Activated T-cell treated with anti-CD3 and anti-CD28 coated beads, Interleukin-2, amount 50 U/mL, for 1 hour (primary cell): ENCODE results near the gene SLC25A39.
"Not testable (repeated sequence)": the region's sequence is repeated elsewhere in the genome, so short reads cannot be mapped to it uniquely, and the experiment has no call there.

Source experiments
- DNase-seq: peaks from one replicate; pipeline ENCODE4 v3.0.0-alpha.2; 2020

SLC25A39 gene

GRCh38 chr17:44324571-44325275 is at the start of gene SLC25A39:
TSS of gene SLC25A39 (minus strand) at chr17:44324823. CDS start at chr17:44323562, 1,261 bp downstream.
- peak; percentile 99 for DNase-seq

GRCh38 chr17:44372036-44372435 is 47.4 kb upstream of the SLC25A39 start:
- DNase-seq = no peak

- not testable (repeated sequence) for DNase-seq
Observed at GRCh38 chr17:44369414-44370023, 44.9 kb upstream of the SLC25A39 start.

- not testable (repeated sequence) for DNase-seq
Observed at GRCh38 chr17:44368391-44369243, 44.0 kb upstream of the SLC25A39 start.

GRCh38 chr17:44367231-44367979 is 42.8 kb upstream of the SLC25A39 start:
- no peak for DNase-seq

- not testable (repeated sequence) for DNase-seq
Observed at GRCh38 chr17:44365051-44365450, 40.4 kb upstream of the SLC25A39 start.

- DNase-seq = peak; percentile 80
Observed at GRCh38 chr17:44363613-44364159, 39.1 kb upstream of the SLC25A39 start, which contains the start of gene FAM171A2. TSS of gene FAM171A2 (minus strand) at chr17:44363853. CDS start at chr17:44363714, 139 bp downstream.

- no peak for DNase-seq
Observed at GRCh38 chr17:44362949-44363612, 38.5 kb upstream of the SLC25A39 start.

- DNase-seq = no peak
Observed at GRCh38 chr17:44362459-44362948, 37.9 kb upstream of the SLC25A39 start.

- DNase-seq = no peak
Observed at GRCh38 chr17:44361292-44362260, 37.0 kb upstream of the SLC25A39 start.

GRCh38 chr17:44360826-44361225 is 36.2 kb upstream of the SLC25A39 start:
- DNase-seq = no peak

- no peak for DNase-seq
Observed at GRCh38 chr17:44360144-44360533, 35.5 kb upstream of the SLC25A39 start.

GRCh38 chr17:44359458-44360143 is 35.0 kb upstream of the SLC25A39 start:
- no peak for DNase-seq

GRCh38 chr17:44359006-44359405 is 34.4 kb upstream of the SLC25A39 start:
- no peak for DNase-seq

GRCh38 chr17:44358066-44358465 is 33.4 kb upstream of the SLC25A39 start:
- no peak for DNase-seq

- DNase-seq = no peak
Observed at GRCh38 chr17:44356241-44356640, 31.6 kb upstream of the SLC25A39 start.

- DNase-seq = no peak
Observed at GRCh38 chr17:44355642-44356099, 31.0 kb upstream of the SLC25A39 start.

GRCh38 chr17:44354582-44355561 is 30.2 kb upstream of the SLC25A39 start:
- DNase-seq = peak; percentile 68
